ENCODE measurements around the gene KRT73. TPM values are rescaled to one million over a fixed set of nuclear protein-coding genes. Genes with fewer than 3 reads are reported as not detected.

The KRT73 gene
- total RNA-seq, 1 experiment from 2014 or later: not detected

DNA sequence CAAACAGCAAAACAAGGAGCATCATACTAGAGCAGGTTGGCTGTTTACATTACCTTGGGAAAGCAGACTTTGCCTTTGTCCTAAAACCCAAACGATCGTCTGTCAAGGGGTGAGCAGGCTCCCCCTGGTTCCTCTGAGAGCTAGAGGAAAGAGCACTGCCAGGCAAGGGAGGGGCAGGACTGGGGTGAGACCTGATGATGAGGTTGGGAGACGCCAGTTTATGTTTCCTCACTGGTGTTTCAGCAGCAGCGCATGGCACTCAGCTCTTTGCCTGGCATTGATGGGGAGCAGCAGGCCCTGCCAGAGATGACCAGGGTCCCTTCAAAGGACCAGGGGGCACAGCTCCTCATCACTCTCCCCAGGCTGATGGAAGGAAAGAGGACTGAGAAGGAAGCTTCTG, 41.6 kb upstream of the KRT73 start:
- no peak for DNase-seq (ENCODE audit: low spot score)
- Mint-ChIP-seq H3K4me1 (no peaks in the 10 kb centered on the region), H3K9me3 (no peaks in the 10 kb centered on the region), H3K27ac (no peak overlapping the region), H3K27me3 (ENCODE audit: low read depth) (no peaks in the 10 kb centered on the region), H3K4me3 (no peak overlapping the region), H3K36me3 (no peaks in the 10 kb centered on the region)
- ChIA-PET POLR2A (interaction anchor here (0.5 kb wide), 1 partner anchor 223 kb away, joined by 5 read pairs; no protein-coding TSS in a partner anchor), CTCF (interaction anchor here (0.8 to 1.9 kb wide), 4 partner anchors 15 to 211 kb away, joined by 3 to 5 read pairs (median 4); no protein-coding TSS in a partner anchor)
- TF ChIP-seq ATF3 (CRISPR knock-in tag; conservative IDR thresholded peaks at IDR 0.05) (no peak), E2F4 (CRISPR knock-in tag; IDR thresholded peaks at IDR 0.05; ENCODE audit: borderline replicate concordance, low read depth) (no peak), MXD4 (CRISPR knock-in tag; IDR thresholded peaks at IDR 0.05; ENCODE audit: borderline replicate concordance) (no peak), ZNF416 (CRISPR knock-in tag; IDR thresholded peaks at IDR 0.05) (no peak), JAZF1 (CRISPR knock-in tag; IDR thresholded peaks at IDR 0.05) (no peak), ZSCAN18 (CRISPR knock-in tag; IDR thresholded peaks at IDR 0.05) (no peak), FOXP1 (CRISPR knock-in tag; IDR thresholded peaks at IDR 0.05; ENCODE audit: borderline replicate concordance) (no peak), ELF4 (CRISPR knock-in tag; IDR thresholded peaks at IDR 0.05; ENCODE audit: low read depth) (no peak), ZNF232 (CRISPR knock-in tag; IDR thresholded peaks at IDR 0.05) (no peak), ZNF121 (CRISPR knock-in tag; IDR thresholded peaks at IDR 0.05) (no peak), RORB (CRISPR knock-in tag; IDR thresholded peaks at IDR 0.05) (no peak), ETV6 (CRISPR knock-in tag; IDR thresholded peaks at IDR 0.05) (no peak), ZBTB21 (CRISPR knock-in tag; IDR thresholded peaks at IDR 0.05; ENCODE audit: borderline replicate concordance) (no peak), NFE2L1 (CRISPR knock-in tag; IDR thresholded peaks at IDR 0.05) (no peak)
- no peak for ATAC-seq

DNA sequence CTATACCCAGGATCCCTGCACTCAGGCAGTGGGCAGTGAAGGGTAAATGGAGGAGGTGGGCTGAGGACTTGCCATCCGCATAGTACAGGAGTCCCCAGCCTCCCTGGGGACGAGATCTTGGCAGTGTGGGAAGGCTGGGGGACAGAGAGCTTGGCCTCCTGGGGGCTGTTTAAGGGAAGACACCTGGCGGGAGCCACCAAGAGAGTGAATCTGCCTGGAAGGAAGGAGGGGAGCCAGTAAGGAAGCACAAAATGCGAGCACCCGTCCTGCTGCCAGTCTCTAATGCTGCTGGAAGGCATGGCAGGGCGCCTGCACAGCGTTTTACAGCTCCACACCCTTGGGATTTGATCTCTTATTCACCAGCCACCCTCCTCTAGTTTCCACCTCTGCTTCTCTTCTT, 41.0 kb upstream of the KRT73 start:
- ChIA-PET CTCF (interaction anchor here (0.8 to 1.9 kb wide), 4 partner anchors 16 to 211 kb away, joined by 3 to 5 read pairs (median 4); no protein-coding TSS in a partner anchor), POLR2A (no interaction called here)
- no peaks in the 10 kb centered on the region for H3K4me1 Mint-ChIP-seq
- DNase-seq (ENCODE audit: low spot score) (no peak), ATAC-seq (no peak)
- no peaks in the 10 kb centered on the region for H3K27me3 Mint-ChIP-seq (ENCODE audit: low read depth)
- no peak overlapping the region for H3K27ac Mint-ChIP-seq
- H3K9me3 Mint-ChIP-seq: no peaks in the 10 kb centered on the region
- H3K36me3 Mint-ChIP-seq: no peaks in the 10 kb centered on the region
- H3K4me3 Mint-ChIP-seq: no peak overlapping the region
- TF ChIP-seq, protein P1, sequence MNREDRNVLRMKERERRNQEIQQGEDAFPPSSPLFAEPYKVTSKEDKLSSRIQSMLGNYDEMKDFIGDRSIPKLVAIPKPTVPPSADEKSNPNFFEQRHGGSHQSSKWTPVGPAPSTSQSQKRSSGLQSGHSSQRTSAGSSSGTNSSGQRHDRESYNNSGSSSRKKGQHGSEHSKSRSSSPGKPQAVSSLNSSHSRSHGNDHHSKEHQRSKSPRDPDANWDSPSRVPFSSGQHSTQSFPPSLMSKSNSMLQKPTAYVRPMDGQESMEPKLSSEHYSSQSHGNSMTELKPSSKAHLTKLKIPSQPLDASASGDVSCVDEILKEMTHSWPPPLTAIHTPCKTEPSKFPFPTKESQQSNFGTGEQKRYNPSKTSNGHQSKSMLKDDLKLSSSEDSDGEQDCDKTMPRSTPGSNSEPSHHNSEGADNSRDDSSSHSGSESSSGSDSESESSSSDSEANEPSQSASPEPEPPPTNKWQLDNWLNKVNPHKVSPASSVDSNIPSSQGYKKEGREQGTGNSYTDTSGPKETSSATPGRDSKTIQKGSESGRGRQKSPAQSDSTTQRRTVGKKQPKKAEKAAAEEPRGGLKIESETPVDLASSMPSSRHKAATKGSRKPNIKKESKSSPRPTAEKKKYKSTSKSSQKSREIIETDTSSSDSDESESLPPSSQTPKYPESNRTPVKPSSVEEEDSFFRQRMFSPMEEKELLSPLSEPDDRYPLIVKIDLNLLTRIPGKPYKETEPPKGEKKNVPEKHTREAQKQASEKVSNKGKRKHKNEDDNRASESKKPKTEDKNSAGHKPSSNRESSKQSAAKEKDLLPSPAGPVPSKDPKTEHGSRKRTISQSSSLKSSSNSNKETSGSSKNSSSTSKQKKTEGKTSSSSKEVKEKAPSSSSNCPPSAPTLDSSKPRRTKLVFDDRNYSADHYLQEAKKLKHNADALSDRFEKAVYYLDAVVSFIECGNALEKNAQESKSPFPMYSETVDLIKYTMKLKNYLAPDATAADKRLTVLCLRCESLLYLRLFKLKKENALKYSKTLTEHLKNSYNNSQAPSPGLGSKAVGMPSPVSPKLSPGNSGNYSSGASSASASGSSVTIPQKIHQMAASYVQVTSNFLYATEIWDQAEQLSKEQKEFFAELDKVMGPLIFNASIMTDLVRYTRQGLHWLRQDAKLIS (CRISPR knock-in tag; IDR thresholded peaks at IDR 0.05; ENCODE audit: borderline replicate concordance): no peak
- TF ChIP-seq MXD4 (CRISPR knock-in tag; IDR thresholded peaks at IDR 0.05; ENCODE audit: borderline replicate concordance) (no peak), IRF1 (CRISPR knock-in tag; IDR thresholded peaks at IDR 0.05) (no peak), TP53 (CRISPR knock-in tag; IDR thresholded peaks at IDR 0.05) (no peak), ARID4B (CRISPR knock-in tag; IDR thresholded peaks at IDR 0.05; ENCODE audit: borderline replicate concordance) (no peak), SP1 (CRISPR knock-in tag; conservative IDR thresholded peaks at IDR 0.05) (no peak), ZNF425 (CRISPR knock-in tag; conservative IDR thresholded peaks at IDR 0.05) (no peak), SOX15 (CRISPR knock-in tag; IDR thresholded peaks at IDR 0.05) (no peak), ZNF423 (CRISPR knock-in tag; IDR thresholded peaks at IDR 0.05) (no peak)
